HG03066 (cell line): ENCODE measurements around the gene UBE2E3.
"Not testable (repeated sequence)": the region's sequence is repeated elsewhere in the genome, so short reads cannot be mapped to it uniquely, and the experiment has no call there.

Experiments
- ATAC-seq: cut with Tn5 transposase; IDR thresholded peaks from one replicate; pipeline ENCODE4 v1.9.1; 2021; ENCODE audit warnings: low read depth; ENCODE audit not compliant: unreplicated experiment

Gene UBE2E3

DNA sequence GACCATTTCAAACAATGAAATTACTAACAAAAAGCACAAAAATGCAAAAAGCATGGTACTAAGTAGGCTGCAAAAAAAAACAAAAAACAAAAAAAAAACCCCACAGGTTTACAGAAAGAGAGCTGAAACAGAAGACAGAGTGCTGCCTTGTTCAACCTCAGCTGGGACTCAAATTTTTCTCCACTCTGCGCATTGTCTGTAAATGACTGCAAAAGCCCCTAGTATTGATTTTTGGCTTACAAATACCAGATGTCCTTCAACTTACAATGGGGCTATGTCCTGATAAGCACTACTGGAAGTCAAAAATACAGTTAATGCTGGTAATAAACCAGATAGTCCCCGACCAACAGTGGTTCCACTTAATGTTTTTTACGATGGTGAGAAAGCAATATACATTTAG lies 42.2 kb downstream of the UBE2E3 start:
- no peak for ATAC-seq

DNA sequence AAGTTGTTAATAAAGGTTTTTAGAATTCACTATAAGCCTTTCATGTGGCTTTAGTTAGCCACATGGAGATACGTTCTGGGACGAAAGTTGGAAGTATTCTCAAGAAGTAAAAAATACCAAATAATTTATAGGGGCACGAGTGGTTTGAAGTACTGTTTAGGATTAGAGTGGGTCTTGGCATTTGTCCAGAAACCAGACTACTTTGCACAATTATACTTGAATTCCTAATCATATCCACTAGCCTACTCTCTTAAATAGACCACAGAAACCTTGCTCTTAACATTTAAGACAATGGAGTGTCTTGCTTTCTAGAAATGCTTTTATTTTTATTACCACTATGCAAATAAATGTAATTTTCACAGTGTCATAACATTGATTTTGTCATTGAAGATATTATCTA lies 44.6 kb downstream of the UBE2E3 start:
- no peak for ATAC-seq

DNA sequence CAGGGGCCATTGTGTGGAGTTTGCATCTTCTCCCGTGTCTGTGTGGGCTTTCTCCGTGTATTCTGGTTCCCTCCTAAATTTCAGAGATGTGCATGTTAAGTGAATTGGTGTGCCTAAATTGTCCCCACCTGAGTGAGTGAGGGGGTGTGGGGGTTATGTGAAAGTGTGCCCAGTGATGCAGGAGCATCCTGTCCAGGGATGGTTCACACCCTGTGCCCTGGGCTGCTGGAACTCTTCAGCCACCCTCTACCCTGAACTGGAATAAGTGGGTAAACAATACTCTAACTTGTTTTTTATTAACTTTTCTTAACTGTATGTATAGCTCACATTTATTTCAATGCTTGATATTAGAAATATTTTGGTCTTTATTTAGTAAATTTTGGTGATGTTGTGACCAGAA lies 56.0 kb downstream of the UBE2E3 start:
- no peak for ATAC-seq

DNA sequence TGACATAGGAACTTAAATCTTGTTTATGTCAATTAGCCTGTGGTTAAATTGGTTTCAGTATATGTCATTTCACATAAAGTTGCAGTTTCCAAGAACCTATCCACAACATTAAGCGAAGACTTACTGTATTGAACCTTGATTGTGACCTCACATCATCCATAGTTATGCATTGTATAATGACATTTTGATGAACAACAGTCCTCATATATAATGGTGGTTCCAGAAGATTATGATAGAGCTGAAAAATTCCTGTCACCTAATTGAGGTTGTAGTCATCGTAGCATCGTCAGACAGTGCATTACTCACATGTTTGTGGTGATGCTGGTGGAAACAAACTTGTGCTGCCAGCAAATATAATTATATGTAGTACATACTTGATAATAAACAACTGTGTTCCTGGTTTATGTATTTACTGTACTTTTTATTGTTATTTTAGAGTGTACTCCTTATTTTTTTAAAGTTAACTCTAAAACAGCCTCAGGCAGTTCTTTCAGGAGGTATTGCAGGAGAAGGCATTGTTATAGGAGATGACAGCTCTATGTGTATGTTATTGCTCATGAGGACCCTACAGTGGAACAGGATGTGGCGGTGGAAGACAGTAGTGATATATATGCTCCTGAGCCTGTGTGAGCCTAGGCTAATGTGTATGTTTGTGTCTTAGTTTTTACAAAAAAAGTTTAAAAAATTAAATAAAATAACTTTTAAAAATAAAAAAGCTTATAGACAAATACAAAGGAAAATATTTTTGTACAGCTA lies 56.6 kb downstream of the UBE2E3 start:
- no peak for ATAC-seq

DNA sequence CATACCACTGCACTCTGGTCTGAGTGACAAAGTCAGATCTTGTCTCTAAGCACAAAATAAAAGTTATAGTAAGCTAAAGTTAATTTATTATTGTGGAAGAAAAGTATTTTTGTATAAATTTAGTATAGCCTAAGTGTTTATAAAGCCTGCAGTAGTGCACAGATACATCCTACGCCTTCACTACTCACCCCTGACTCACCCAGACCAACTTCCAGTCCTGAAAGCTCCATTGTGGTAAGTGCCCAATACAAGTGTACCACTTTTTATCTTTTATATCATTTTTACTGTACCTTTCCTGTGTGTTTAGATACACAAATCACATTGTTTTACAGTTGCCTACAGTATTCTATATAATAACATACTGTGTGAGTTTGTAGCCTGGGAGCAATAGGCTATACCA lies 57.5 kb downstream of the UBE2E3 start:
- ATAC-seq = no peak

DNA sequence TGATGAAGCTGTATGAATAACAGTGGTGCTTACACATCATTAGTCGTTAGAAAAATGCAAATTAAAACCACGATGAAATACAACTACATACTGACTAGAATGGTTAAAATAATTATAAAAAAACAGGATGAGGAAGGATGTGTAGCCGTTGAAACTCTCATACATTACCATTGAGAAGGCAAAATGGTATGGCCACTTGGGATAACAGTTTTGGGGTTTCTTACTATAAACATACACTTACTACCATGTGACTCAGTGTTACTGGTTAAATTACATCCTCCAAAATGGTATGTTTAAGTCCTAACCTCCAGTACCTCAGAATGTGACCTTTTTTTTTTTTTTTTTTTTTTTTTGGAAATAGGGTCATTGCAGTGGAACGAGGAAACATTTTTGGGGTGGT lies 58.4 kb downstream of the UBE2E3 start:
- no peak for ATAC-seq

DNA sequence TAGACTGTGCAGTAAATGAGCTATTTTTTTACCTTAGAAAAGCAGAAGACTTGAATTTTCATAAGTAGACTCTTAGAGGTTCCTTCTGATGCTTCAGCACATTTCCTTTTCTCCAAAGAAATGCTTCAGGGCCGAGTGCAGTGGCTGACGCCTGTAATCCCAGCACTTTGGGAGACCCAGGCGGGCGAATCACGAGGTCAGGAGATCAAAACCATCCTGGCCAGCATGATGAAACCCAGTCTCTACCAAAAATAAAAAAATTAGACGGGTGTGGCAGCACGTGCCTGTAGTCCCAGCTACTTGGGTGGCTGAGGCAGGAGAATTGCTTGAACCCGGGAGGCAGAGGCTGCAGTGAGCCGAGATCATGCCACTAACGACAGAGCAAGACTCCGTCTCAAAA lies 60.4 kb downstream of the UBE2E3 start:
- not testable (repeated sequence) for ATAC-seq

DNA sequence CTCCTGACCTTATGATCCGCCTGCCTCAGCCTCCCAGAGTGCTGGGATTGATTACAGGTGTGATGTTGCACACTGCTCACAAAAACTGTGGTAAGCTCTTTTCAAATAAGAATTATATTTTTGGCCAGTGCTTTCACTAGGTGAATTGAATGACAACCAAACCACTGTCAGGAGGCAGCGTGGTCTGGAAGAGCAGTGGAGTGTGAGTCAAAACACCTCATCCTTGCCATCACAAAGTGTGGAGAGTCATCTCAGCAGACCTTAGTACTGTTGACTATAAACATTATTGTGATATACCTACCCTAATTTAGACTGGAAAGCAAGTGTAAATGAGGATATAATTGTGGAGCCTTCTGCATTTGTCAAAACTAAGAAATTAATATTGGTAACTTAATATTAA lies 61.3 kb downstream of the UBE2E3 start:
- ATAC-seq = no peak

DNA sequence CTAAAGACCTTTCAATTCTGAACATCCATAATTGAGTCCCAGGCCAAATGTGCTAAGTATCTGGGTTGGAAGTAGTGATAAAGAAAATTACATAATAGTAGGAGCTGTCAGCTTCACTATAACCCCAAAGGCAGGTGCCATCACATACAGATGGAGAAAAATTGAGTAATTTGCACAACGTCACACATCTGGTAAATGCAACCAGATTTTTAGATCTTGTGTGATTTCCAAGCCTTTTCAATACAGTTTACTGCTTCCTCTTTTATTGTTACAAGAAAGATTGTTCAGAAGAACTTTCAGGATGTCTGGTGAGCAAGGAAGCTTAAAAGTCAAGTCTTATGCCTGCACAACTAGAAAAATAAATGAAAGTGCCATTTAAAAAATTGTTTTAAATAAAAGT lies 62.3 kb downstream of the UBE2E3 start:
- ATAC-seq = no peak

DNA sequence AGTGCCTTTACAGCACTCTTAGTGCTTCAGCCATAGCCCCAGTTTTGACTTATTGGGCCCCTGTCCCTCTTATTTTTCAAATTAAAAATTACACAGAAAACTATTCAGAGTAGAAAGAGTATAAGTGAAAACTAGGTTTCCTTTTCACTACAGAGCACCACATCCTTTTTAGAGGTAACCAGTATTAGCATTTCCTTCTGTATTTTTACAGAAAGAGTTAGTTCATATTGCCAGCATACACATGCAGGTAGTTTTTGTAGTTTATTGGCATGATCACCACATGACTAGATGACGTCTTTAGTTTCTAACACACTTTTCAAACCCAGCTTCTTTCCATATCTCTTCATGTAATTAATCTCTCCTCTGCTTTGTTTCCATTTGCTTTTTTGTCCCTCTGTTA lies 66.4 kb downstream of the UBE2E3 start:
- no peak for ATAC-seq

DNA sequence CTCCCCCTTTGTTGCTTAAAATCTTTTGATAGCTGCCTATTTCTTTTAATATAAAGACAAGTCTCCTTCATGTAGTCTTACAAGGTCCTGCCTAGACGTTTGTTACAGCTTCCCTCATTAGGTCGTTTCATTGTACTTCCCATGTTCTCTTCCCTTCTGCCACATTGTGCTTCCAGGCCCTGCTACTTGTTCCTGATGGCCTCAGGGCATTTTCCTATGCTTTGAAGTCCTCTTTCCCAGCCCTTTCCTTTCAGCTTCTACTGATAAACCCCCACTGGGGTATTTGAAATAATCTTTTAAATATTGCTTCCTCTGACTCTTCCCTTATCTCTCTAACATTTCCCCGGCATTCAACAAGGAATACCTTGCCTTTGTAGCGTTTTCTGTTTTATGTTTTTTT lies 67.4 kb downstream of the UBE2E3 start:
- ATAC-seq = no peak

DNA sequence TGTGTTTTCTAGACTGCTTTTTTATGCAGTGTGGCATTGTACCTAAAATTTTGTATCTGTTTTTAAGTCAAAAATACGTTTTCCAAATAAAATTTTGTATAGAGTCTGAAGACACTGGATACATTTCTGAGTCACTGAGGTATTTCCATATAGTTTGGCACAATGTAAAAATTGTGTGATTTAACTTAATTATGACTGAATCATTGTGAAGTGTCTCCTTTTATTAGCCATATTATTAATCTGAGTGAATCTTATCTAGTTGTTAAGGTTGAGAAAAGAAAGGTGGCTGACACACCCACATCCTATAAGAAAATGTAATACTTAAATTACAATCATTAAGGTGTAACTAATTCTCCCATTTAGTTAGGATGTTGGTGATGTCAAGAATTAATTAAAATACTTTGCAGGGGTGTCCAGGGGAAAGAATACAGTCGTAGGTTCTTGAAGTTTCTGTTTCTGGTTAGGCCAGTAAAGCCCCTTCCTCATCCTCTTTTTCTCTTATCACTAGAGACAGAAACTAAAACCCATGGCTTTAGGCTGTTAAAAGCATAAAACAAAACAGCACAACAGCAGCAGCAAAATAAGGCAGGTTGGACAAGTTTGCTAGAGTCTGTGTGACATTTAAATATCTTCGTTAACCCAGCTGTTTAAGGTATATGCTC lies 71.6 kb downstream of the UBE2E3 start:
- no peak for ATAC-seq

DNA sequence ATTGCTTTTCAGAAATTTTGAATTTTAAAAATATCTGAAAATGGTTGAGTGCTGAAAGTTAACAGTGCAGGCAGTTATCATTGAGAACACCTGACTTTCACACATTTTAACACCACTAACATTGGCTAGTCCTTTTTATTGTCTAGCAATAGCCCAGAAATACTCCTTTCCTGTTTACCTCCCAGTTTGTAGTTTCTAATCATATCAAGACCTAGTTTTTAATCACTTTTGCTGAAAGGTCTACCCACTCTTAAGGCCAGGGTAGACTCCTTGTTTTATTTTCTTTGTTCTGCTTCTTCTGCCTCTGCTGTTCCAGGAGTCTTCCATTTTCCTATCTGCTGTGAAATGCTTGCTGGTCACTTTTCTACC lies 72.1 kb downstream of the UBE2E3 start:
- ATAC-seq = no peak

DNA sequence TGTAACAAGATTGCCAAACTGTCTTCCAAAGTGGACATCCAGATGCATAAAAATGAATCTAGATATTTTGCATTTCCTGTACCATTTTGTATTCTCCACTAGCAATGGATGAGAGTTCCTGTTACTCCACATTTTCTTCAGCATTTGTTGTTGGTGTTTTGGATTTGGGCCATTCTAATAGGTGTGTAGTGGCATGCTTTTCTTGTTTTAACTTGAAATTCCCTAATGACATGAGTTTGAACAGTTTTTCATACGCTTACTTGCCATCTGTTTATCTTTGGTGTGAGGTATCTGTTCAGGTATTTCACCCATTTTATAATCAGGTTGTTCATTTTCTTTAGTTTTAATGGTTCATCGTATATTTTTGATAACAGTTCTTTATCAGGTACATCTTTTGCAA lies 73.9 kb downstream of the UBE2E3 start:
- no peak for ATAC-seq

DNA sequence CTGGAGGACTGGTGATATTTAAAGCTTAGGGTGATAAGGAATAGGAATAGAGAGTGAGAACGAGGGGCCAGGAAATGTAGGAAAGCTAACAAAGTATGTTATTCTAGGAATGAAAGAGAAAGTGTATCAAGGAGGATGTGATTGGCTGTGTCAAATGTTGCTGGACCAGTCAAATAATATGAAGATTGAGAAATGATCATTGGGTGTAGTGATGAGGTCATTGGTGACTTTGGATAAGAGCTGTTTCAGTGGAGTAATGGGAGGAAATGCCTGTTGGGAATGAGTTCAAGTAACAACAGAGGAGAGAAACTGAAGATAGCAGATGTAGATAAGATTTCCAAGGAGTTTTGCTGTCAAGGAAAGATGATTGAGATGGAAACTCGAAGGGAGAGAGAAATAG lies 74.4 kb downstream of the UBE2E3 start:
- ATAC-seq = no peak

DNA sequence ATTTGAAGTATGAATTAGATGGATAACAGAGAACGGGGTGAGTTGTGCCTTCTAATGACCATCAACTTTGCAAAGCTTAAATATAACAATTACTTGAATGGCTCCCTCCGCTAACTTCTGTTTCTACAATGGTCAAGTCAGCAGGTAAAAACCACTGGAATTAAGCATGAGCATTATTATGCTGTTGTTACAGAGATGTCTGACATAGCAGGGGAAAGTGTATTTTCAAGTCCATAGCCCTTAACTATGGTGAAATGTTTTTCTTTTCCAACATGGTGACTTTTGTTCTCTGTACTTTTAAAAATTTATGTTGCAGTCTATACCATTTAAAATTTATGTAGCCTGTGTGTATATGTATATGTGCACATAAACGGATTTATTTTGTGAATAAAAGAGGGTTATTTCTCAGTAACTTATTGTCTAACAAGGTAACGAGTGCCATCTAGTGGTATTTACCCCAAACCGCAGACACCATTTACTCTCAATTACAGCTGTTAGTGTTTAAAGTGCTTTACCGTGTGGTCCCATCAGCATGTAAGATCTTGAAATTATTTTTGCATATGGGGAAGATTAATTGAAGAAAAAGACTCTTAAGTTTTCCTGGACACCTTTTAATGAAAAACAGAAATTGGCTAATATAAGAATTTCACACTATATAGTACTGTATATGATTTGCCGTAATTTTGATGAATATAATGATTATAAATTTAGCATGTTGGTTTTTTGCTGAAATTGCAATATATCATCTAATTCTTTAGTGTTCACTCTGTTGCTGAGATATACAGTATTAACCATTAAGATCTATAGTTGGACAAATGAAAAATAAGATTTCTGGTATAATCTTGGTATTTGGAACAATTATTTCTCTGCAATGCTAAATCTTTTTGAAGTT lies 78.2 kb downstream of the UBE2E3 start:
- peak; percentile 72 for ATAC-seq

DNA sequence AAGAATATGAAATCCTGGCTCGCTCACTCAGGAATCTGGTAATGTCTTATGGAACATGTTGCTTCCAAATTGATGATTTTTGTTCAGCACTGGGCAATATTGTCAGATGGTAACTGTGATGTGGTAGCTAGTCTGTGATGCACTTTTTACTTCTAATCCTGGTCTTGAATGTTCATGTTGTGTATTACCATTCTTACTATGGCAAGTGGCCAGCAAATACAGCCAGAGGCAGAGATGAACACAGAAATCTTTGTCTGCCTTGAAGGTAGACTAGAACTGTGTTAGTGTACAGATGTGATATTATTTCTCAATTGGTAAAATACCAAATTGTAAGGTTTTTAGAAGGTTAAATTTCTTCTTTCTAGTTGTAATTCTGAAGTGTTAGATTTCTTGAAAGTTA lies 83.3 kb downstream of the UBE2E3 start:
- ATAC-seq = no peak

DNA sequence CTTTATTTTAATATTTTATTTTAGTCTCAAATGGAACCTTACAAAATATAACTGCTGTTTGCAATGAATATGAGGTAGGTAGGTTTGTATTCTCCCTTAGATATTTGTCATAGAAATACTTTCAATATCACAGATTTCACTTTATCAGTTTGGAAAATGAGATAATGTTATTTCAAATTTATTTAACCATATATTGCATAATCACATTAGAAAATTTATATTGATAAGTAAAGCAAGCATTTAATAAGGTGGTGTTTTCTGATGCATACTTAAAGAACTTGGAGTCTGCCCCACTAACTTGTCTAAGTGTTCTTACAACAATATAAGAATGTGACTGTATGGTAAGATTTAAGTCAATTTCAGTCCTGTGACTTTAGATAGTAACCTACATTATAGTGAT lies 85.1 kb downstream of the UBE2E3 start:
- ATAC-seq = no peak

DNA sequence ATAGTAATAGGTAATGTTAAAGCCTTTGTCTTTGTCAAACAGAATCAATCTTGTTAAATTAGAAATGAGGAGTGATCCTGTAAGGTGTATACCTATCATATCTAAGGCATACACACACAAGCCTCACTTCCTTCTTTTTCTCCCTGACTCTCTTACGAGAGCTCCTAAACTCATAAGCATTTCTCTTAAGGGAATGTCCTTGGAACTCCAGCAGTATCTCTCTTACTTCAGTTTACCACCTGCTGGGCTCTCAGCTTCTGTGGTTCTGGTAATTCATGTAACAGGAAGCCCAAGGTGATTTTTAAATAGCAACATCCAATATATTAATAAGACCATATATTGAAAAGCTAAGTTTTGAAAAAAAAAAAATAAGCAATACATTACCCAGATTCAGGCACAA lies 85.9 kb downstream of the UBE2E3 start:
- ATAC-seq = no peak

DNA sequence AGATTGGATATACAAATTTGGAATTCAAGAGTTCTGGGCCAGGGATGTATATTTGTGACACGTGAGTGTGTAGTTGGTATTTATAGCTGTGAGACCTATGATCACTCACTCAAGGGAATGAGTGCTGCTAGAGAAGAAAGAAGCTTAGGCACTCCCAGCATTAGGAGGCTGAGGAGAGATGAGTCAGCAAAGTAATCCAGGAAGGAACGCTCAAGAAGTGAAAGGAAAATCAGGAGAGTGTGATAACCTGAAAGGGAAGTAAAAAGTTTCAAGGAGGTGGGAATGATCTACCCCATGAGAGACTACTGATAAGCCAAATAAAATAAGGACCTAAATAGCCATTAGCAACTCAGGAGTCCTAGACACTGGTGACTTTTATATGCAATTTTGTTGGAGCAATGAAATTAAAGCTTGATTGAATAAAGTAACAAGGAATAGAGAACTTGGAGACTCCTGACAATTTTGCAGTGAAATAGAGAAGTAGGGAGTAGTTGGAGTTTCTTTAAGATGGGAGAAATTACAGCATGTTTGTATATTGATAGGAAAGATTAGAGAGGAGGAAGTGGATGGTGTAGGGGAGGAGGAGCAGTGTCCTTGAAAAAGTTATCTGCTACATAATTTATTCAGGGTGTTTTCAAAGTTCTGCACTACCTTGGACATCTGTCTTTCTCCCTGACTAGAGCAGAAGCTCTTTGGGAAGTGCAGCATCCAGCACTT lies 89.9 kb downstream of the UBE2E3 start:
- ATAC-seq = no peak

DNA sequence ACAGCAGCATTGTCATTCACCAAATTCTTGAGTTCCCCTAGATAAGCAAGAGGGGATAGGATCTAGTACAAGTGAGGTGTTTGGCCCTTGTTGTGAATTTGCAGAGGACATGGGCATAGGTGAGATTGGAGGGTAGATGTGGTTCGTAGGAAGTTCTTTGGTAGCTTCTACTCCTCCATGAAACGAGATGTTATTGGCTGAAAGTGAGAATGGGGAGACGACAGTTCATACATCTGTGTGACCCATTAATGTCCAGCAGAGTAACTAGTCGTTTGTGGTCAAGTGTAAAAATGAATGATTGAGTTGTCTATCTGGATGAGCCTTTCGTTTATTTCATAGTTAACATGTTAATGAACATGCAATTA lies 90.4 kb downstream of the UBE2E3 start:
- ATAC-seq = no peak
